ENCODE measurements around the gene LNX2.

- TF ChIP-seq FOS (IDR thresholded peaks at IDR 0.05; ENCODE audit: low read depth, low read length) = no peak
- no peak for TF ChIP-seq SMC3 (IDR thresholded peaks at IDR 0.05; ENCODE audit: low read depth, low read length)
- no peak for TF ChIP-seq CTCF (conservative IDR thresholded peaks at IDR 0.05; ENCODE audit: low read depth, low read length)
- TF ChIP-seq POLR2A (IDR thresholded peaks at IDR 0.05; ENCODE audit: low read depth, low read length) = no peak
- no peak for TF ChIP-seq CEBPB (IDR thresholded peaks at IDR 0.05; ENCODE audit: low read depth, low read length)
- TF ChIP-seq, protein P1, sequence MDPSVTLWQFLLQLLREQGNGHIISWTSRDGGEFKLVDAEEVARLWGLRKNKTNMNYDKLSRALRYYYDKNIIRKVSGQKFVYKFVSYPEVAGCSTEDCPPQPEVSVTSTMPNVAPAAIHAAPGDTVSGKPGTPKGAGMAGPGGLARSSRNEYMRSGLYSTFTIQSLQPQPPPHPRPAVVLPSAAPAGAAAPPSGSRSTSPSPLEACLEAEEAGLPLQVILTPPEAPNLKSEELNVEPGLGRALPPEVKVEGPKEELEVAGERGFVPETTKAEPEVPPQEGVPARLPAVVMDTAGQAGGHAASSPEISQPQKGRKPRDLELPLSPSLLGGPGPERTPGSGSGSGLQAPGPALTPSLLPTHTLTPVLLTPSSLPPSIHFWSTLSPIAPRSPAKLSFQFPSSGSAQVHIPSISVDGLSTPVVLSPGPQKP (IDR thresholded peaks at IDR 0.05; ENCODE audit: borderline replicate concordance, low read depth, low read length) = no peak
- TF ChIP-seq RCOR1 (IDR thresholded peaks at IDR 0.05; ENCODE audit: insufficient replicate concordance, low read length) = no peak
- TF ChIP-seq, protein P2, sequence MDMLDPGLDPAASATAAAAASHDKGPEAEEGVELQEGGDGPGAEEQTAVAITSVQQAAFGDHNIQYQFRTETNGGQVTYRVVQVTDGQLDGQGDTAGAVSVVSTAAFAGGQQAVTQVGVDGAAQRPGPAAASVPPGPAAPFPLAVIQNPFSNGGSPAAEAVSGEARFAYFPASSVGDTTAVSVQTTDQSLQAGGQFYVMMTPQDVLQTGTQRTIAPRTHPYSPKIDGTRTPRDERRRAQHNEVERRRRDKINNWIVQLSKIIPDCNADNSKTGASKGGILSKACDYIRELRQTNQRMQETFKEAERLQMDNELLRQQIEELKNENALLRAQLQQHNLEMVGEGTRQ (IDR thresholded peaks at IDR 0.05; ENCODE audit: low read depth, low read length) = no peak
- TF ChIP-seq RAD21 (IDR thresholded peaks at IDR 0.05; ENCODE audit: low read length) = no peak
- TF ChIP-seq RFX5 (IDR thresholded peaks at IDR 0.05; ENCODE audit: low read depth, low read length) = no peak
Observed at GRCh38 chr13:27496006-27496405, 124.3 kb downstream of the LNX2 start.
